ENCODE results near the gene INTS3. TPM values are rescaled to one million over a fixed set of nuclear protein-coding genes. Genes with fewer than 3 reads are reported as not detected.

Gene INTS3
- total and polyA plus RNA-seq, 9 donors: 28.5 to 48.6 (median 35.8) TPM

Other genes with a start within 250 kb of the INTS3 start
- gene S100A6, start 192.1 kb upstream of the INTS3 start, total RNA-seq: 415 TPM
- gene S100A6, start 192.1 kb upstream of the INTS3 start, polyA plus RNA-seq (ENCODE audit: insufficient read depth in 1 of 8, insufficient read length in 8 of 8, low replicate concordance in 1 of 8): 100 to 1,000 TPM; 182 to 300 (median 257) TPM
- not detected for gene S100A5, start 187.1 kb upstream of the INTS3 start, total RNA-seq
- under 1 TPM in 1 of 8 donors, not detected in 7; 0.31 TPM for gene S100A5, start 187.1 kb upstream of the INTS3 start, polyA plus RNA-seq (ENCODE audit: insufficient read depth in 1 of 8, insufficient read length in 8 of 8, low replicate concordance in 1 of 8)
- gene S100A4, start 182.2 kb upstream of the INTS3 start, total RNA-seq: 238 TPM
- 100 to 1,000 TPM; 188 to 266 (median 208) TPM for gene S100A4, start 182.2 kb upstream of the INTS3 start, polyA plus RNA-seq (ENCODE audit: insufficient read depth in 1 of 8, insufficient read length in 8 of 8, low replicate concordance in 1 of 8)
- 0.31 TPM for gene S100A3, start 178.8 kb upstream of the INTS3 start, total RNA-seq
- 1 to 10 TPM in 1 of 8 donors, under 1 TPM in 7; 0.30 to 1.4 (median 0.67) TPM for gene S100A3, start 178.8 kb upstream of the INTS3 start, polyA plus RNA-seq (ENCODE audit: insufficient read depth in 1 of 8, insufficient read length in 8 of 8, low replicate concordance in 1 of 8)
- gene S100A2, start 162.2 kb upstream of the INTS3 start, total RNA-seq: 3.4 TPM
- 1 to 10 TPM; 1.4 to 5.0 (median 1.8) TPM for gene S100A2, start 162.2 kb upstream of the INTS3 start, polyA plus RNA-seq (ENCODE audit: insufficient read depth in 1 of 8, insufficient read length in 8 of 8, low replicate concordance in 1 of 8)
- gene S100A16, start 114.9 kb upstream of the INTS3 start, total RNA-seq: 45.4 TPM
- 10 to 100 TPM; 45.1 to 77.3 (median 55.3) TPM for gene S100A16, start 114.9 kb upstream of the INTS3 start, polyA plus RNA-seq (ENCODE audit: insufficient read depth in 1 of 8, insufficient read length in 8 of 8, low replicate concordance in 1 of 8)
- 0.18 TPM for gene S100A14, start 111.7 kb upstream of the INTS3 start, total RNA-seq
- gene S100A14, start 111.7 kb upstream of the INTS3 start, polyA plus RNA-seq (ENCODE audit: insufficient read depth in 1 of 8, insufficient read length in 8 of 8, low replicate concordance in 1 of 8): 10 to 100 TPM in 2 of 8 donors, 1 to 10 TPM in 2, under 1 TPM in 4; 0.15 to 27.5 (median 1.2) TPM
- gene S100A13, start 100.5 kb upstream of the INTS3 start, total RNA-seq: 111 TPM
- 10 to 100 TPM; 58.4 to 85.4 (median 70.6) TPM for gene S100A13, start 100.5 kb upstream of the INTS3 start, polyA plus RNA-seq (ENCODE audit: insufficient read depth in 1 of 8, insufficient read length in 8 of 8, low replicate concordance in 1 of 8)
- gene S100A1, start 99.6 kb upstream of the INTS3 start, total RNA-seq: 4.7 TPM
- gene S100A1, start 99.6 kb upstream of the INTS3 start, polyA plus RNA-seq (ENCODE audit: insufficient read depth in 1 of 8, insufficient read length in 8 of 8, low replicate concordance in 1 of 8): 1 to 10 TPM; 3.0 to 9.5 (median 6.3) TPM
- gene CHTOP, start 94.0 kb upstream of the INTS3 start, total RNA-seq: 45.0 TPM
- gene CHTOP, start 94.0 kb upstream of the INTS3 start, polyA plus RNA-seq (ENCODE audit: insufficient read depth in 1 of 8, insufficient read length in 8 of 8, low replicate concordance in 1 of 8): 100 to 1,000 TPM in 1 of 8 donors, 10 to 100 TPM in 7; 86.6 to 102 (median 91.0) TPM
- 53.0 TPM for gene SNAPIN, start 69.3 kb upstream of the INTS3 start, total RNA-seq
- 10 to 100 TPM; 48.4 to 51.5 (median 49.8) TPM for gene SNAPIN, start 69.3 kb upstream of the INTS3 start, polyA plus RNA-seq (ENCODE audit: insufficient read depth in 1 of 8, insufficient read length in 8 of 8, low replicate concordance in 1 of 8)
- 184 TPM for gene ILF2, start 57.1 kb upstream of the INTS3 start, total RNA-seq
- 100 to 1,000 TPM; 158 to 217 (median 176) TPM for gene ILF2, start 57.1 kb upstream of the INTS3 start, polyA plus RNA-seq (ENCODE audit: insufficient read depth in 1 of 8, insufficient read length in 8 of 8, low replicate concordance in 1 of 8)
- gene NPR1, start 49.4 kb upstream of the INTS3 start, total RNA-seq: 12.9 TPM
- 10 to 100 TPM; 12.7 to 17.4 (median 15.0) TPM for gene NPR1, start 49.4 kb upstream of the INTS3 start, polyA plus RNA-seq (ENCODE audit: insufficient read depth in 1 of 8, insufficient read length in 8 of 8, low replicate concordance in 1 of 8)
- gene SLC27A3, start 47.4 kb downstream of the INTS3 start, total RNA-seq: 24.2 TPM
- gene SLC27A3, start 47.4 kb downstream of the INTS3 start, polyA plus RNA-seq (ENCODE audit: insufficient read depth in 1 of 8, insufficient read length in 8 of 8, low replicate concordance in 1 of 8): 10 to 100 TPM; 17.7 to 32.7 (median 26.2) TPM
- 8.8 TPM for gene GATAD2B, start 194.9 kb downstream of the INTS3 start, total RNA-seq
- gene GATAD2B, start 194.9 kb downstream of the INTS3 start, polyA plus RNA-seq (ENCODE audit: insufficient read depth in 1 of 8, insufficient read length in 8 of 8, low replicate concordance in 1 of 8): 10 to 100 TPM; 11.3 to 18.3 (median 14.2) TPM
- 11.8 TPM for gene DENND4B, start 218.7 kb downstream of the INTS3 start, total RNA-seq
- 10 to 100 TPM; 21.7 to 35.7 (median 31.2) TPM for gene DENND4B, start 218.7 kb downstream of the INTS3 start, polyA plus RNA-seq (ENCODE audit: insufficient read depth in 1 of 8, insufficient read length in 8 of 8, low replicate concordance in 1 of 8)
- 7.0 TPM for gene CRTC2, start 230.6 kb downstream of the INTS3 start, total RNA-seq
- 10 to 100 TPM; 17.6 to 28.6 (median 22.5) TPM for gene CRTC2, start 230.6 kb downstream of the INTS3 start, polyA plus RNA-seq (ENCODE audit: insufficient read depth in 1 of 8, insufficient read length in 8 of 8, low replicate concordance in 1 of 8)
- 44.4 TPM for gene SLC39A1, start 235.5 kb downstream of the INTS3 start, total RNA-seq
- 10 to 100 TPM; 33.0 to 59.2 (median 45.5) TPM for gene SLC39A1, start 235.5 kb downstream of the INTS3 start, polyA plus RNA-seq (ENCODE audit: insufficient read depth in 1 of 8, insufficient read length in 8 of 8, low replicate concordance in 1 of 8)
- gene CREB3L4, start 239.9 kb downstream of the INTS3 start, total RNA-seq: 11.7 TPM
- gene CREB3L4, start 239.9 kb downstream of the INTS3 start, polyA plus RNA-seq (ENCODE audit: insufficient read depth in 1 of 8, insufficient read length in 8 of 8, low replicate concordance in 1 of 8): 10 to 100 TPM in 6 of 8 donors, 1 to 10 TPM in 2; 9.4 to 15.0 (median 11.9) TPM
- 105 TPM for gene JTB, start 249.6 kb downstream of the INTS3 start, total RNA-seq
- gene JTB, start 249.6 kb downstream of the INTS3 start, polyA plus RNA-seq (ENCODE audit: insufficient read depth in 1 of 8, insufficient read length in 8 of 8, low replicate concordance in 1 of 8): 10 to 100 TPM; 70.2 to 98.2 (median 85.0) TPM

All from muscle of leg (tissue), 9 donors.